Measurements from ENCODE around the gene TEX14.

DNA sequence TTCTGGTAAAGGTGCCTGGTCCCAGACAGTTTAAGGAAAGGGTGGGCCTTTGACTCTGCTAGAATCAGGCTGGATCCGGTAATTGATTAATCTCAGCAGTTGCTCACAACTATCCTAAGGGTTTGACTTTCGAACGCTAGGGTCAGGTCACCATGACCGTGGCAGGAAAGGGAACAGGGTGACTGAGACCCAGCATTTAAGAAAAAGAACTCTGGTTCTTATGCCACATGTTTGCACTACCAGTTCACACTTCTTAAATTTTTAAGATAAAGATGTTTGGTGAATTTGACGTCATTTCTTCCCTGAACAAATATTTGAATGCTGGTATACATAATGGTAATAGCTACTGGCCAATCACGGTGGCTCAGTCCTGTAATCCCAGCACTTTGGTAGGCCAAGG is 52.2 kb downstream of the TEX14 start:
- TF ChIP-seq, protein P1, sequence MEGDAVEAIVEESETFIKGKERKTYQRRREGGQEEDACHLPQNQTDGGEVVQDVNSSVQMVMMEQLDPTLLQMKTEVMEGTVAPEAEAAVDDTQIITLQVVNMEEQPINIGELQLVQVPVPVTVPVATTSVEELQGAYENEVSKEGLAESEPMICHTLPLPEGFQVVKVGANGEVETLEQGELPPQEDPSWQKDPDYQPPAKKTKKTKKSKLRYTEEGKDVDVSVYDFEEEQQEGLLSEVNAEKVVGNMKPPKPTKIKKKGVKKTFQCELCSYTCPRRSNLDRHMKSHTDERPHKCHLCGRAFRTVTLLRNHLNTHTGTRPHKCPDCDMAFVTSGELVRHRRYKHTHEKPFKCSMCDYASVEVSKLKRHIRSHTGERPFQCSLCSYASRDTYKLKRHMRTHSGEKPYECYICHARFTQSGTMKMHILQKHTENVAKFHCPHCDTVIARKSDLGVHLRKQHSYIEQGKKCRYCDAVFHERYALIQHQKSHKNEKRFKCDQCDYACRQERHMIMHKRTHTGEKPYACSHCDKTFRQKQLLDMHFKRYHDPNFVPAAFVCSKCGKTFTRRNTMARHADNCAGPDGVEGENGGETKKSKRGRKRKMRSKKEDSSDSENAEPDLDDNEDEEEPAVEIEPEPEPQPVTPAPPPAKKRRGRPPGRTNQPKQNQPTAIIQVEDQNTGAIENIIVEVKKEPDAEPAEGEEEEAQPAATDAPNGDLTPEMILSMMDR (IDR thresholded peaks at IDR 0.05) = no peak
- no peak for TF ChIP-seq ZFX (IDR thresholded peaks at IDR 0.05; ENCODE audit: borderline replicate concordance)

Data from 22Rv1 (cell line).